Measurements from ENCODE around the gene MZF1. TPM values are rescaled to one million over a fixed set of nuclear protein-coding genes. Genes with fewer than 3 reads are reported as not detected.
A peak's percentile ranks its signal among the peaks of the same experiment; 100 is the strongest.
"Not testable (repeated sequence)": the region's sequence is repeated elsewhere in the genome, so short reads cannot be mapped to it uniquely, and the experiment has no call there.

The MZF1 gene
- total RNA-seq, 1 experiment from 2014 or later: 6.5 TPM

- not testable (repeated sequence) for DNase-seq (ENCODE audit: low read depth)
These were observed 30.3 kb downstream of the MZF1 start for GRCh38 chr19:58542641-58543372.

- DNase-seq (ENCODE audit: low read depth): not testable (repeated sequence)
These were observed 34.0 kb downstream of the MZF1 start for GRCh38 chr19:58539169-58539559.

- no peak for DNase-seq (ENCODE audit: low read depth)
These were observed 34.6 kb downstream of the MZF1 start for GRCh38 chr19:58538257-58539168.

- DNase-seq (ENCODE audit: low read depth): no peak
These were observed 36.0 kb downstream of the MZF1 start for GRCh38 chr19:58536852-58537798.

GRCh38 chr19:58535857-58536256 lies 37.3 kb downstream of the MZF1 start:
- DNase-seq (ENCODE audit: low read depth): no peak

GRCh38 chr19:58531034-58531840 lies 41.9 kb downstream of the MZF1 start:
- no peak for DNase-seq (ENCODE audit: low read depth)

- DNase-seq (ENCODE audit: low read depth): no peak
These were observed 43.7 kb downstream of the MZF1 start for GRCh38 chr19:58529405-58529804.

- DNase-seq (ENCODE audit: low read depth): no peak
These were observed 50.4 kb downstream of the MZF1 start for GRCh38 chr19:58522709-58523108.

GRCh38 chr19:58521651-58522050 lies 51.5 kb downstream of the MZF1 start:
- DNase-seq (ENCODE audit: low read depth): no peak

- no peak for DNase-seq (ENCODE audit: low read depth)
These were observed 52.9 kb downstream of the MZF1 start for GRCh38 chr19:58520257-58520599.

- peak; percentile 96 for DNase-seq (ENCODE audit: low read depth)
These were observed 53.5 kb downstream of the MZF1 start, which contains the start of gene ZBTB45 for GRCh38 chr19:58519355-58520256. ZBTB45 (minus strand) TSS chr19:58519810; CDS start chr19:58517673, 2,137 bp downstream.

- DNase-seq (ENCODE audit: low read depth): peak; percentile 75
These were observed 54.1 kb downstream of the MZF1 start for GRCh38 chr19:58519087-58519354.

GRCh38 chr19:58518256-58519086 lies 54.7 kb downstream of the MZF1 start:
- no peak for DNase-seq (ENCODE audit: low read depth)

GRCh38 chr19:58516964-58517833 lies 55.9 kb downstream of the MZF1 start:
- no peak for DNase-seq (ENCODE audit: low read depth)

GRCh38 chr19:58516246-58516836 lies 56.8 kb downstream of the MZF1 start:
- DNase-seq (ENCODE audit: low read depth): no peak

GRCh38 chr19:58515259-58515658 lies 57.9 kb downstream of the MZF1 start:
- DNase-seq (ENCODE audit: low read depth): no peak

- DNase-seq (ENCODE audit: low read depth): no peak
These were observed 58.5 kb downstream of the MZF1 start for GRCh38 chr19:58514564-58515022.
